T-helper 2 cell (primary cell): ENCODE data around the gene MYOZ3.

Experiments used
- DNase-seq, 5 experiments: peaks; one replicate each; pipeline versions ENCODE4 v3.0.0 to v3.0.0-alpha.2; 2012 to 2022

MYOZ3 gene

GRCh38 chr5:150706776-150707390, 45.8 kb downstream of the MYOZ3 start:
- DNase-seq = no peak

GRCh38 chr5:150710165-150710564, 49.1 kb downstream of the MYOZ3 start:
- DNase-seq = no peak

GRCh38 chr5:150723845-150724244, 62.8 kb downstream of the MYOZ3 start:
- DNase-seq = no peak
